ENCODE results near the gene RNF17. TPM values are rescaled to one million over a fixed set of nuclear protein-coding genes. Genes with fewer than 3 reads are reported as not detected.

RNF17 gene
- total and polyA plus RNA-seq, 10 of the 15 experiments (the other 5 are each of a cell fraction or from before 2014, with no cell fraction given), result not detected

DNA sequence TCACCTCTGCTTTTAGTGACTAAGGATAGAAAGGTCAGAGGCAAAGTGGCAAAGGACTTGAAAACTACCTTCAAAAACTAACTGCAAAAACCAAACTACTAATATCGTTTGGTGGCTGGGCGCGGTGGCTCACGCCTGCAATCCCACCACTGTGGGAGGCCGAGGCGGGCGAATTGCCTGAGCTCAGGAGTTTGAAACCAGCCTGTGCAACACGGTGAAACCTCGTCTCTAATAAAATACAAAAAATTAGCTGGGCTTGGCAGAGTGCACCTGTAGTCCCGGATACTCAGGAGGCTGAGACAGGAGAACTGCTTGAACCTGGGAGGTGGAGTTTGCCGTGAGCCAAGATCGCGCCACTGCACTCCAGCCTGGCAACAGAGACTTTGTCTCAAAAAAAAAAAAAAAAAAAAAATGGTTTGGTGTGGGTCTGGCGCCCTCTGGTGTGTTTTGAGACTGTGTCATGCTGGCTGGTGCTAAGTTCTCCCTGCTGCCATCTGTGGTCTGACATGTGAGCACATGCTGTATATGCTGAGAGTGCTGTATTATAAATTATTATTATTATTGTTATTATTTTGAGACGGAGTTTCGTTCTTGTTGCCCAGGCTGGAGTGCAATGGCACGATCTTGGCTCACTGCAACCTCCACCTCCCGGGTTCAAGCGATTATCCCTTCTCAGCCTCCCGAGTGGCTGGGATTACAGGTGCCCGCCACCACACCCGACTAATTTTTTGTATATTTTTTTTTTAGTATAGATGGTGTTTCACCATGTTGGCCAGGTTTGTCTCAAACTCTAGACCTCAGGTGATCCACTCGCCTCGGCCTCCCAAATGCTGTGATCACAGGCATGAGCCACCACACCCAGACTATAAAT lies 36.0 kb upstream of the RNF17 start:
- Histone ChIP-seq H3K79me2 (ENCODE audit: control insufficient read depth, insufficient read depth, low read length) (no peaks in the 10 kb centered on the region), H3K36me3 (ENCODE audit: control insufficient read depth in 2 of 2, insufficient read depth in 2 of 2, low read length in 1 of 2) (no peaks in the 10 kb centered on the region), H3K9me3 (replicated peaks; ENCODE audit: control insufficient read depth, insufficient read depth, low read length) (peaks cover 2% of the 10 kb centered on the region; the same call in 2 of the 3 replicates), H3K4me3 (no peak overlapping the region), H3K27me3 (replicated peaks in 1 of 2; ENCODE audit: control insufficient read depth in 2 of 2, insufficient read depth in 2 of 2, low read length in 1 of 2) (peaks cover 0 to 3% of the 10 kb centered on the region in 2 experiments; a peak in 1 of 4 replicates), H3K4me1 (ENCODE audit: control insufficient read depth, insufficient read depth, low read length) (peaks cover 9% of the 10 kb centered on the region; the same call in 1 of the 2 replicates), H3K9ac (ENCODE audit: control insufficient read depth, insufficient read depth, low read length) (no peak overlapping the region), H2AFZ (ENCODE audit: control insufficient read depth, low read depth, low read length) (no peak overlapping the region), H4K20me1 (ENCODE audit: control insufficient read depth, insufficient read depth) (no peaks in the 10 kb centered on the region), H3K4me2 (ENCODE audit: control insufficient read depth, insufficient read depth) (no peak overlapping the region), H3K27ac (ENCODE audit: control insufficient read depth, insufficient read depth) (no peak overlapping the region)
- in situ Hi-C loops (cut with MboI), result loop anchor here (5.0 kb wide), 1 partner anchor 151 kb away; no protein-coding TSS in a partner anchor
- no TSS peak for BruUV-seq (replicated peaks)
- intact Hi-C loops (cut with micrococcal nuclease; ENCODE audit: unreplicated experiment), result loop anchor here (1.0 to 2.0 kb wide), 3 partner anchors 34 to 147 kb away; no protein-coding TSS in a partner anchor
- DNase-seq (ENCODE audit: low read depth, low spot score) (peak; percentile 43), FAIRE-seq (no peak), ATAC-seq (peak; percentile 93)
- 57% methylated on average over 21 of the region's 24 CpGs for WGBS (ENCODE audit: insufficient coverage, insufficient replicate concordance, low lambda C conversion rate, missing lambda C conversion rate)
- ChIA-PET SMC1A (ENCODE audit: uncharacterized antibody, unreplicated experiment) (interaction anchor here (0.5 to 2.6 kb wide), 5 partner anchors 25 to 1736 kb away, joined by 3 to 12 read pairs (median 4); no protein-coding TSS in a partner anchor), RAD21 (ENCODE audit: unreplicated experiment) (interaction anchor here (0.7 to 2.1 kb wide), 8 partner anchors 13 to 240 kb away, joined by 3 to 7 read pairs (median 4); no protein-coding TSS in a partner anchor), CTCF (interaction anchor here (0.6 to 4.0 kb wide), 19 partner anchors 11 to 676 kb away, joined by 3 to 43 read pairs (median 4); no protein-coding TSS in a partner anchor), POLR2A (no interaction called here)
- TF ChIP-seq, protein P1, sequence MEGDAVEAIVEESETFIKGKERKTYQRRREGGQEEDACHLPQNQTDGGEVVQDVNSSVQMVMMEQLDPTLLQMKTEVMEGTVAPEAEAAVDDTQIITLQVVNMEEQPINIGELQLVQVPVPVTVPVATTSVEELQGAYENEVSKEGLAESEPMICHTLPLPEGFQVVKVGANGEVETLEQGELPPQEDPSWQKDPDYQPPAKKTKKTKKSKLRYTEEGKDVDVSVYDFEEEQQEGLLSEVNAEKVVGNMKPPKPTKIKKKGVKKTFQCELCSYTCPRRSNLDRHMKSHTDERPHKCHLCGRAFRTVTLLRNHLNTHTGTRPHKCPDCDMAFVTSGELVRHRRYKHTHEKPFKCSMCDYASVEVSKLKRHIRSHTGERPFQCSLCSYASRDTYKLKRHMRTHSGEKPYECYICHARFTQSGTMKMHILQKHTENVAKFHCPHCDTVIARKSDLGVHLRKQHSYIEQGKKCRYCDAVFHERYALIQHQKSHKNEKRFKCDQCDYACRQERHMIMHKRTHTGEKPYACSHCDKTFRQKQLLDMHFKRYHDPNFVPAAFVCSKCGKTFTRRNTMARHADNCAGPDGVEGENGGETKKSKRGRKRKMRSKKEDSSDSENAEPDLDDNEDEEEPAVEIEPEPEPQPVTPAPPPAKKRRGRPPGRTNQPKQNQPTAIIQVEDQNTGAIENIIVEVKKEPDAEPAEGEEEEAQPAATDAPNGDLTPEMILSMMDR (IDR thresholded peaks at IDR 0.05 in 2 of 3, conservative IDR thresholded peaks at IDR 0.05 in 1 of 3; ENCODE audit: control insufficient read depth in 2 of 3, extremely low read depth in 1 of 3, insufficient read depth in 1 of 3, low read depth in 3 of 3, low read length in 3 of 3), result peak; percentile 76 to 83 (median 83)
- TF ChIP-seq ZNF384 (IDR thresholded peaks at IDR 0.05; ENCODE audit: borderline replicate concordance, low read depth, low read length) (peak; percentile 97), GABPA (IDR thresholded peaks at IDR 0.05; ENCODE audit: low read depth) (no peak), FOXM1 (IDR thresholded peaks at IDR 0.05; ENCODE audit: low read depth, low read length) (peak; percentile 50; the same call in 1 of the 2 replicates), SMC3 (IDR thresholded peaks at IDR 0.05; ENCODE audit: borderline replicate concordance, low read length) (peak; percentile 81), RUNX3 (IDR thresholded peaks at IDR 0.05; ENCODE audit: low read length) (peak; percentile 54; the same call in 1 of the 2 replicates), YY1 (IDR thresholded peaks at IDR 0.05; ENCODE audit: low read depth, low read length) (peak; percentile 81), MTA3 (IDR thresholded peaks at IDR 0.05; ENCODE audit: borderline replicate concordance, low read length) (no peak), RAD21 (IDR thresholded peaks at IDR 0.05; ENCODE audit: insufficient read depth, low read depth, low read length) (peak; percentile 94)
- TF ChIP-seq, protein P2, sequence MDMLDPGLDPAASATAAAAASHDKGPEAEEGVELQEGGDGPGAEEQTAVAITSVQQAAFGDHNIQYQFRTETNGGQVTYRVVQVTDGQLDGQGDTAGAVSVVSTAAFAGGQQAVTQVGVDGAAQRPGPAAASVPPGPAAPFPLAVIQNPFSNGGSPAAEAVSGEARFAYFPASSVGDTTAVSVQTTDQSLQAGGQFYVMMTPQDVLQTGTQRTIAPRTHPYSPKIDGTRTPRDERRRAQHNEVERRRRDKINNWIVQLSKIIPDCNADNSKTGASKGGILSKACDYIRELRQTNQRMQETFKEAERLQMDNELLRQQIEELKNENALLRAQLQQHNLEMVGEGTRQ (IDR thresholded peaks at IDR 0.05; ENCODE audit: borderline replicate concordance, low read depth, low read length), result no peak

Measured in GM12878 (cell line).